Keratinocyte (primary cell): ENCODE results near the gene MESD. TPM values are rescaled to one million over a fixed set of nuclear protein-coding genes. Genes with fewer than 3 reads are reported as not detected.

Experiments
- DNase-seq: peaks from one replicate; pipeline ENCODE4 v3.0.0-alpha.2; 2011; ENCODE audit warnings: low read depth, missing footprints, low spot score
- FAIRE-seq: peaks from 2 replicates; lab custom pipeline; 2011; peaks lifted over from hg19 to GRCh38; lab: Jason Lieb, UNC
- H2AFZ ChIP-seq: 2 replicates; pipeline ENCODE4 v1.6.0; 2012; ENCODE audit warnings: low read length, control low read depth, inconsistent platforms; ENCODE audit not compliant: control insufficient read depth
- H3K27ac ChIP-seq: 2 replicates; pipeline ENCODE4 v1.5.1; 2011; ENCODE audit warnings: low read length; ENCODE audit not compliant: control insufficient read depth, insufficient read depth
- H3K27me3 ChIP-seq: 3 replicates; pipeline ENCODE4 v1.6.0; 2011; ENCODE audit warnings: low read length; ENCODE audit not compliant: control insufficient read depth, insufficient read depth; ENCODE audit errors: extremely low read depth
- H3K36me3 ChIP-seq, 2 experiments: 2 replicates in 1 of 2; 3 replicates in 1 of 2; pipeline ENCODE4 v1.5.1; 2011; ENCODE audit warnings: low read length in 2 of 2, mild to moderate bottlenecking in 1 of 2; ENCODE audit not compliant: control insufficient read depth in 2 of 2, insufficient read depth in 2 of 2; ENCODE audit errors: extremely low read depth in 1 of 2
- H3K4me1 ChIP-seq: 3 replicates; pipeline ENCODE4 v1.5.1; 2011; ENCODE audit warnings: low read length; ENCODE audit not compliant: control insufficient read depth, insufficient read depth; ENCODE audit errors: extremely low read depth
- H3K4me2 ChIP-seq: 3 replicates; pipeline ENCODE4 v1.6.0; 2011; ENCODE audit warnings: low read depth, low read length; ENCODE audit not compliant: control insufficient read depth, insufficient read depth; ENCODE audit errors: extremely low read depth
- H3K4me3 ChIP-seq, 3 experiments: fragments of 200-600 bp in 1 of 3; sonication (generic) in 1 of 3; 2 replicates in 2 of 3; 3 replicates in 1 of 3; pipeline ENCODE4 v1.5.1; 2011 to 2016; ENCODE audit warnings: low read length in 3 of 3, mild to moderate bottlenecking in 3 of 3, control low read depth in 2 of 3, inconsistent platforms in 1 of 3, low read depth in 1 of 3, mixed read lengths in 1 of 3, mixed run types in 1 of 3, moderate library complexity in 1 of 3; ENCODE audit not compliant: control insufficient read depth in 2 of 3, insufficient read depth in 2 of 3; ENCODE audit errors: extremely low read depth in 1 of 3
- H3K79me2 ChIP-seq: 2 replicates; pipeline ENCODE4 v1.6.0; 2012; ENCODE audit warnings: low read length; ENCODE audit not compliant: control insufficient read depth, insufficient read depth
- H3K9ac ChIP-seq: 3 replicates; pipeline ENCODE4 v1.6.0; 2011; ENCODE audit warnings: low read length; ENCODE audit not compliant: control insufficient read depth, insufficient read depth; ENCODE audit errors: extremely low read depth
- H3K9me1 ChIP-seq: 3 replicates; pipeline ENCODE4 v1.6.0; 2011; ENCODE audit warnings: low read length; ENCODE audit not compliant: control insufficient read depth, insufficient read depth; ENCODE audit errors: extremely low read depth
- H3K9me3 ChIP-seq: 2 replicates; pipeline ENCODE4 v1.5.1; 2012; ENCODE audit warnings: low read depth, low read length; ENCODE audit not compliant: control insufficient read depth
- H4K20me1 ChIP-seq: 3 replicates; pipeline ENCODE4 v1.6.0; 2011; ENCODE audit warnings: low read length; ENCODE audit not compliant: control insufficient read depth, insufficient read depth; ENCODE audit errors: extremely low read depth
- CTCF ChIP-seq, 3 experiments: IDR thresholded peaks in 1 of 3; conservative IDR thresholded peaks in 1 of 3; optimal IDR thresholded peaks in 1 of 3; 2 replicates in 2 of 3; 3 replicates in 1 of 3; pipeline versions ENCODE3 to v1.5.1; 2011; ENCODE audit warnings: low read length in 3 of 3, mild to moderate bottlenecking in 3 of 3, moderate library complexity in 2 of 3, control low read depth in 1 of 3, inconsistent platforms in 1 of 3; ENCODE audit not compliant: insufficient read depth in 2 of 3; ENCODE audit errors: extremely low read depth in 1 of 3
- EZH2 ChIP-seq: IDR thresholded peaks from one replicate; pipeline ENCODE4 v1.6.1; 2012; ENCODE audit warnings: inconsistent platforms, mild to moderate bottlenecking, low read length, moderate library complexity
- dilution Hi-C: fragments of 300-500 bp; cut with MboI; formaldehyde crosslinking; loops from one replicate; pipeline ENCODE4 v1.7.0; 2020; ENCODE audit warnings: low sequenced_read_pairs; ENCODE audit not compliant: extremely low pct_ligation_motif_present
- polyA plus RNA-seq, 5 experiments: library from polyadenylated mRNA; depleted of rRNA in 3 of 5; stranded (reverse) in 3 of 5; stranded (forward) in 1 of 5; unstranded in 1 of 5; fragments of >200 nt; gene quantifications; 1 replicate in 1 of 5; 2 replicates in 3 of 5; 3 replicates in 1 of 5; pipeline versions ENCODE4 v1.2.1 to v1.2.3, GENCODE V29; 2011 to 2012; ENCODE audit warnings: missing spikeins in 2 of 5, low read depth in 1 of 5, low replicate concordance in 1 of 5

Gene MESD
- polyA plus RNA-seq, 1 donor (not counting 4 experiments of a cell fraction or from before 2014, with no cell fraction given) = 18.7 TPM

GRCh38 chr15:81021321-81021720, 31.7 kb upstream of the MESD start:
- no peaks in the 10 kb centered on the region for H3K79me2 ChIP-seq
- H3K4me2 ChIP-seq = no peak overlapping the region
- H2AFZ ChIP-seq = no peak overlapping the region
- no peaks in the 10 kb centered on the region for H3K9me3 ChIP-seq
- no peaks in the 10 kb centered on the region for H3K27me3 ChIP-seq
- no peak for DNase-seq
- H3K9ac ChIP-seq = no peak overlapping the region
- TF ChIP-seq CTCF (optimal IDR thresholded peaks at IDR 0.05 in 1 of 3, IDR thresholded peaks at IDR 0.05 in 1 of 3, conservative IDR thresholded peaks at IDR 0.05 in 1 of 3; ENCODE audit: extremely low read depth in 1 of 3, insufficient read depth in 2 of 3, low read length in 3 of 3) (no peak), EZH2 (no peak)
- no peak overlapping the region for H3K27ac ChIP-seq
- no peaks in the 10 kb centered on the region for H3K36me3 ChIP-seq
- no peaks in the 10 kb centered on the region for H4K20me1 ChIP-seq
- no peaks in the 10 kb centered on the region for H3K9me1 ChIP-seq
- H3K4me1 ChIP-seq = no peaks in the 10 kb centered on the region
- no peak for FAIRE-seq
- dilution Hi-C loops = no loop called here
- no peak overlapping the region for H3K4me3 ChIP-seq

- Histone ChIP-seq H3K9me3 (no peaks in the 10 kb centered on the region), H3K79me2 (no peaks in the 10 kb centered on the region), H3K9me1 (no peaks in the 10 kb centered on the region), H2AFZ (no peak overlapping the region), H3K27me3 (no peaks in the 10 kb centered on the region), H3K36me3 (no peaks in the 10 kb centered on the region), H3K4me2 (no peak overlapping the region), H3K9ac (no peak overlapping the region), H4K20me1 (no peaks in the 10 kb centered on the region), H3K4me1 (no peaks in the 10 kb centered on the region), H3K4me3 (no peak overlapping the region), H3K27ac (no peak overlapping the region)
- FAIRE-seq (no peak), DNase-seq (no peak)
- dilution Hi-C loops = no loop called here
- TF ChIP-seq CTCF (optimal IDR thresholded peaks at IDR 0.05 in 1 of 3, IDR thresholded peaks at IDR 0.05 in 1 of 3, conservative IDR thresholded peaks at IDR 0.05 in 1 of 3; ENCODE audit: extremely low read depth in 1 of 3, insufficient read depth in 2 of 3, low read length in 3 of 3) = no peak
- no peak for TF ChIP-seq EZH2
These were observed 28.6 kb upstream of the MESD start for GRCh38 chr15:81018197-81018596.
